H54 (cell line): ENCODE results near the gene PRELP.
A peak's percentile ranks its signal among the peaks of the same experiment; 100 is the strongest.
"Not testable (repeated sequence)": the region's sequence is repeated elsewhere in the genome, so short reads cannot be mapped to it uniquely, and the experiment has no call there.

Experiments used
- DNase-seq: peaks from one replicate; pipeline ENCODE4 v3.0.0; 2011; ENCODE audit warnings: low spot score, mixed read lengths; ENCODE audit not compliant: insufficient read length
- FAIRE-seq: peaks from 3 replicates; lab custom pipeline; 2011; peaks lifted over from hg19 to GRCh38; lab: Jason Lieb, UNC
- POLR2A ChIP-seq: IDR thresholded peaks from 2 replicates; pipeline ENCODE4 v1.6.1; 2011; ENCODE audit warnings: low read depth, mild to moderate bottlenecking, low read length

PRELP gene

GRCh38 chr1:203512517-203512847 is 36.9 kb downstream of the PRELP start:
- DNase-seq (no peak), FAIRE-seq (no peak)
- TF ChIP-seq POLR2A: no peak

GRCh38 chr1:203512848-203513584 is 37.4 kb downstream of the PRELP start:
- no peak for FAIRE-seq

GRCh38 chr1:203513585-203514031 is 38.0 kb downstream of the PRELP start:
- DNase-seq (no peak), FAIRE-seq (no peak)
- TF ChIP-seq POLR2A: no peak

More at GRCh38 chr1:203512848-203513584, 37.4 kb downstream of the PRELP start:
- peak; percentile 94 for DNase-seq
- no peak for TF ChIP-seq POLR2A

GRCh38 chr1:203516184-203516583 is 40.6 kb downstream of the PRELP start:
- TF ChIP-seq POLR2A: no peak
- DNase-seq: no peak
- FAIRE-seq: no peak

- no peak for TF ChIP-seq POLR2A
- FAIRE-seq (no peak), DNase-seq (no peak)
Observed at GRCh38 chr1:203516906-203517305, 41.3 kb downstream of the PRELP start.

GRCh38 chr1:203517426-203518110 is 42.0 kb downstream of the PRELP start:
- FAIRE-seq (no peak), DNase-seq (no peak)
- TF ChIP-seq POLR2A: no peak

- not testable (repeated sequence) for FAIRE-seq, DNase-seq
Observed at GRCh38 chr1:203518139-203518538, 42.5 kb downstream of the PRELP start.

GRCh38 chr1:203518541-203518940 is 42.9 kb downstream of the PRELP start:
- TF ChIP-seq POLR2A: no peak
- no peak for FAIRE-seq
- no peak for DNase-seq

- no peak for DNase-seq
- FAIRE-seq: no peak
- TF ChIP-seq POLR2A: no peak
Observed at GRCh38 chr1:203519053-203519840, 43.6 kb downstream of the PRELP start.

- no peak for TF ChIP-seq POLR2A
- no peak for DNase-seq
- no peak for FAIRE-seq
Observed at GRCh38 chr1:203519896-203520295, 44.3 kb downstream of the PRELP start.

- FAIRE-seq (no peak), DNase-seq (no peak)
- TF ChIP-seq POLR2A: no peak
Observed at GRCh38 chr1:203520315-203520714, 44.7 kb downstream of the PRELP start.

GRCh38 chr1:203521074-203521794 is 45.6 kb downstream of the PRELP start:
- DNase-seq (no peak), FAIRE-seq (no peak)
- no peak for TF ChIP-seq POLR2A

GRCh38 chr1:203521812-203522211 is 46.2 kb downstream of the PRELP start:
- no peak for TF ChIP-seq POLR2A
- DNase-seq: no peak
- FAIRE-seq: no peak
